K562 (cell line): Measurements from ENCODE around the gene COPA. TPM values are rescaled to one million over a fixed set of nuclear protein-coding genes. Genes with fewer than 3 reads are reported as not detected.

Experiments used
- ASH1L ChIP-seq: fragments of 450-650 bp; IDR thresholded peaks from 2 replicates; pipeline ENCODE4 v1.6.1; 2018; ENCODE audit warnings: borderline replicate concordance, mild to moderate bottlenecking, low read depth; ENCODE audit not compliant: partially characterized antibody
- CBX5 ChIP-seq: IDR thresholded peaks from 2 replicates; pipeline ENCODE4 v1.6.1; 2014; ENCODE audit warnings: low read depth, borderline replicate concordance
- CEBPB ChIP-seq: fragments of 450-650 bp; IDR thresholded peaks from 2 replicates; pipeline ENCODE4 v1.6.1; 2016; ENCODE audit warnings: missing genetic modification characterization, missing compliant biosample characterization
- CTBP1 ChIP-seq: fragments of 450-650 bp; IDR thresholded peaks from 2 replicates; pipeline ENCODE4 v1.6.1; 2016; ENCODE audit warnings: borderline replicate concordance
- FOXA3 ChIP-seq, 2 experiments: fragments of 450-650 bp in 1 of 2; sonication (generic) in 1 of 2; formaldehyde crosslinking; IDR thresholded peaks in 1 of 2; conservative IDR thresholded peaks in 1 of 2; 2 replicates each; pipeline versions ENCODE4 v1.4.0 to v1.8.0; 2020 to 2022; ENCODE audit warnings: mild to moderate bottlenecking in 2 of 2, missing genetic modification reagents in 1 of 2
- HDAC8 ChIP-seq: fragments of 450-650 bp; IDR thresholded peaks from 2 replicates; pipeline ENCODE4 v1.6.1; 2016; ENCODE audit warnings: mild to moderate bottlenecking, missing genetic modification characterization, moderate library complexity, missing compliant biosample characterization
- HMG20B ChIP-seq: fragments of 250-450 bp; sonication (Bioruptor Pico); IDR thresholded peaks from 2 replicates; pipeline ENCODE4 v1.5.0; 2021; ENCODE audit warnings: mild to moderate bottlenecking
- JUN ChIP-seq, 2 experiments: sonication (generic) in 1 of 2; formaldehyde crosslinking in 1 of 2; IDR thresholded peaks; 2 replicates each; pipeline versions ENCODE4 v1.6.1 to v1.8.0; 2012 to 2022; ENCODE audit warnings: borderline replicate concordance in 2 of 2, mild to moderate bottlenecking in 2 of 2, improper control_type of control experiment in 1 of 2, low read depth in 1 of 2, low read length in 1 of 2, missing genetic modification reagents in 1 of 2
- KDM2B ChIP-seq: fragments of 250-450 bp; sonication (Bioruptor Pico); IDR thresholded peaks from 2 replicates; pipeline ENCODE4 v1.8.0; 2021; ENCODE audit warnings: mild to moderate bottlenecking, moderate library complexity
- LCOR ChIP-seq: sonication (generic); formaldehyde crosslinking; IDR thresholded peaks from 2 replicates; pipeline ENCODE4 v1.8.0; 2022; ENCODE audit warnings: mild to moderate bottlenecking, missing genetic modification reagents
- MYC ChIP-seq, 2 experiments: fragments of 250-450 bp in 1 of 2; sonication (Bioruptor Pico) in 1 of 2; IDR thresholded peaks; 2 replicates each; pipeline versions ENCODE4 v1.5.1 to v1.6.1; 2012 to 2021; ENCODE audit warnings: low read depth in 2 of 2, borderline replicate concordance in 1 of 2, improper control_type of control experiment in 1 of 2, low read length in 1 of 2, mild to moderate bottlenecking in 1 of 2, moderate library complexity in 1 of 2
- NFE2 ChIP-seq: IDR thresholded peaks from 2 replicates; pipeline ENCODE4 v1.6.1; 2014; ENCODE audit warnings: antibody characterized with exemption, low read depth
- RCOR1 ChIP-seq, 2 experiments: IDR thresholded peaks; 2 replicates each; pipeline ENCODE4 v1.6.1; 2012; ENCODE audit warnings: low read depth in 2 of 2, low read length in 2 of 2, borderline replicate concordance in 1 of 2, improper control_type of control experiment in 1 of 2
- TCFL5 ChIP-seq: fragments of 250-450 bp; sonication (Bioruptor Pico); conservative IDR thresholded peaks from 2 replicates; pipeline ENCODE4 v1.6.1; 2021; ENCODE audit warnings: mild to moderate bottlenecking, moderate library complexity, matching md5 sums
- ZNF175 ChIP-seq: fragments of 200-800 bp; sonication (Bioruptor generic); IDR thresholded peaks from 2 replicates; pipeline ENCODE4 v1.6.1; 2016; ENCODE audit warnings: low read depth, mild to moderate bottlenecking, missing genetic modification characterization, missing compliant biosample characterization
- polyA plus RNA-seq, 8 experiments: library from polyadenylated mRNA; depleted of rRNA in 4 of 8; stranded (reverse) in 5 of 8; unstranded in 3 of 8; fragments of >200 nt; fragmentation: Nextera tagmentation in 2 of 8; fragmentation: Illumina TruSeq in 1 of 8; extraction: Ambion mirVana in 2 of 8; extraction: Trizol in 1 of 8; gene quantifications; 2 replicates each; pipeline versions ENCODE4 v1.2.1 to v1.2.3, GENCODE V29; 2011 to 2014; ENCODE audit warnings: inconsistent platforms in 1 of 8, missing spikeins in 1 of 8
- total RNA-seq, 7 experiments: library from RNA; depleted of rRNA in 6 of 7; stranded (reverse); fragments of >200 nt in 6 of 7; fragmentation: Illumina TruSeq in 2 of 7; extraction: Trizol in 2 of 7; gene quantifications; 2 replicates each; pipeline versions ENCODE4 v1.2.1 to v1.2.3, GENCODE V29; 2011 to 2021; ENCODE audit warnings: low replicate concordance in 1 of 7
- TF ChIP-seq, protein P1 (sequence below), 3 experiments: IDR thresholded peaks in 2 of 3; conservative IDR thresholded peaks in 1 of 3; 2 replicates each; pipeline ENCODE4 v1.5.1; 2011 to 2012; ENCODE audit warnings: low read length in 3 of 3, mild to moderate bottlenecking in 3 of 3, control low read depth in 2 of 3, improper control_type of control experiment in 1 of 3, inconsistent platforms in 1 of 3, low read depth in 1 of 3, mixed read lengths in 1 of 3, moderate library complexity in 1 of 3; ENCODE audit not compliant: insufficient read depth in 2 of 3
- TF ChIP-seq, protein P2 (sequence below): sonication (generic); formaldehyde crosslinking; IDR thresholded peaks from 2 replicates; pipeline ENCODE4 v1.4.0; 2020; ENCODE audit warnings: mild to moderate bottlenecking, missing genetic modification reagents
- TF ChIP-seq, protein P3 (sequence below): fragments of 150-350 bp; conservative IDR thresholded peaks from 2 replicates; pipeline ENCODE4 v1.6.1; 2014; ENCODE audit warnings: low read length

Gene COPA
- total and polyA plus RNA-seq, 9 of the 15 experiments (the other 6 are each of a cell fraction or from before 2014, with no cell fraction given): 49.8 to 222 (median 110) TPM

DNA sequence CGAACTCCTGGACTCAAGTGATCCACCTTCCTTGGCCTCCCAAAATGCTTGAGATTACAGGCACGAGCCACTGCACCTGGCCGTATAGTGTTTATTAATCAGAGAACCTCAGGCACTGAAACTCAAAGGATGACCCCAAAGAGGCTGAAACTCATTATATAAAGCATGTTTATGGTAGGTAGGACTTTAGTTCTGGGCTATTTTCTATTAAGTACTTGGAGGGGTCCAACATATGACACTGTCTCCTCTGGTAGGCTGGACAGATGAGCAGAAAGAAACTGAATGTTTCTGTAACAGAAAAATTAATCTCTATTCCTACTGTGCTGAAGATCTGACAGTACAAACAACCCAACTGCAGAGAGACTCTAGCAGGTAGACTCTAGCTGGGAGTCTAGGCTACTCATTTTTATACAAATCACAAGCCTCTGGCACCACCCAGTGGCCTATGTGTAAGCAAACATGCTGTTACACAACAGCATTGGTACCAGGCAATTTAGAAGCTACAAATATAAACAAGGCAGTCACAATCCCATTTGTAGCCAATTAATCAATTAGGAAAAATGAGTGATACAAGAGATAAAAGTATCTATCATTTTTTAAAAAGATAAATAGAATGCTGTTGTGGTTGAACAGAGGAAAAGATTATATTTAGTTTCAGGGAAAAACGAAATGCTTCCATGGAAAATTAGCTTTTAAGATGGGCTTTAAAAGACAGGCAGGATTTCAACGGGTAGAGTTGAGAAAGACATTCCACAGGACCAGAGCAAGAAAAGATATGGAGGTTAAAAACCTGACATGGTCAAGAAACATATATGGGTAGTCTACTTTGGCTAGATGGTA, 91.1 kb downstream of the COPA start (continued):
- no peak for TF ChIP-seq CBX5
- TF ChIP-seq HDAC8: no peak
- TF ChIP-seq, protein P1, sequence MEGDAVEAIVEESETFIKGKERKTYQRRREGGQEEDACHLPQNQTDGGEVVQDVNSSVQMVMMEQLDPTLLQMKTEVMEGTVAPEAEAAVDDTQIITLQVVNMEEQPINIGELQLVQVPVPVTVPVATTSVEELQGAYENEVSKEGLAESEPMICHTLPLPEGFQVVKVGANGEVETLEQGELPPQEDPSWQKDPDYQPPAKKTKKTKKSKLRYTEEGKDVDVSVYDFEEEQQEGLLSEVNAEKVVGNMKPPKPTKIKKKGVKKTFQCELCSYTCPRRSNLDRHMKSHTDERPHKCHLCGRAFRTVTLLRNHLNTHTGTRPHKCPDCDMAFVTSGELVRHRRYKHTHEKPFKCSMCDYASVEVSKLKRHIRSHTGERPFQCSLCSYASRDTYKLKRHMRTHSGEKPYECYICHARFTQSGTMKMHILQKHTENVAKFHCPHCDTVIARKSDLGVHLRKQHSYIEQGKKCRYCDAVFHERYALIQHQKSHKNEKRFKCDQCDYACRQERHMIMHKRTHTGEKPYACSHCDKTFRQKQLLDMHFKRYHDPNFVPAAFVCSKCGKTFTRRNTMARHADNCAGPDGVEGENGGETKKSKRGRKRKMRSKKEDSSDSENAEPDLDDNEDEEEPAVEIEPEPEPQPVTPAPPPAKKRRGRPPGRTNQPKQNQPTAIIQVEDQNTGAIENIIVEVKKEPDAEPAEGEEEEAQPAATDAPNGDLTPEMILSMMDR (IDR thresholded peaks at IDR 0.05 in 2 of 3, conservative IDR thresholded peaks at IDR 0.05 in 1 of 3; ENCODE audit: insufficient read depth in 2 of 3, low read depth in 1 of 3, low read length in 3 of 3): peak; percentile 67 to 81 (median 74)
- TF ChIP-seq, protein P2, sequence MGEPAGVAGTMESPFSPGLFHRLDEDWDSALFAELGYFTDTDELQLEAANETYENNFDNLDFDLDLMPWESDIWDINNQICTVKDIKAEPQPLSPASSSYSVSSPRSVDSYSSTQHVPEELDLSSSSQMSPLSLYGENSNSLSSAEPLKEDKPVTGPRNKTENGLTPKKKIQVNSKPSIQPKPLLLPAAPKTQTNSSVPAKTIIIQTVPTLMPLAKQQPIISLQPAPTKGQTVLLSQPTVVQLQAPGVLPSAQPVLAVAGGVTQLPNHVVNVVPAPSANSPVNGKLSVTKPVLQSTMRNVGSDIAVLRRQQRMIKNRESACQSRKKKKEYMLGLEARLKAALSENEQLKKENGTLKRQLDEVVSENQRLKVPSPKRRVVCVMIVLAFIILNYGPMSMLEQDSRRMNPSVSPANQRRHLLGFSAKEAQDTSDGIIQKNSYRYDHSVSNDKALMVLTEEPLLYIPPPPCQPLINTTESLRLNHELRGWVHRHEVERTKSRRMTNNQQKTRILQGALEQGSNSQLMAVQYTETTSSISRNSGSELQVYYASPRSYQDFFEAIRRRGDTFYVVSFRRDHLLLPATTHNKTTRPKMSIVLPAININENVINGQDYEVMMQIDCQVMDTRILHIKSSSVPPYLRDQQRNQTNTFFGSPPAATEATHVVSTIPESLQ (CRISPR knock-in tag): no peak
- TF ChIP-seq FOXA3 (CRISPR knock-in tag; conservative IDR thresholded peaks at IDR 0.05 in 1 of 2, IDR thresholded peaks at IDR 0.05 in 1 of 2): 0 out of 4 replicates have a peak, but pooled peaks of 1 of the 2 experiments have one; percentile 7
- no peak for TF ChIP-seq NFE2
- TF ChIP-seq KDM2B (CRISPR knock-in tag): no peak
- no peak for TF ChIP-seq TCFL5
- TF ChIP-seq CTBP1: no peak
- TF ChIP-seq CEBPB (tag): peak; percentile 94
- TF ChIP-seq ASH1L: no peak
- no peak for TF ChIP-seq ZNF175 (CRISPR knock-in tag)
- TF ChIP-seq MYC (IDR thresholded peaks at IDR 0.05; ENCODE audit: low read depth, low read length): no peak
- TF ChIP-seq MYC (CRISPR knock-in tag; IDR thresholded peaks at IDR 0.05; ENCODE audit: borderline replicate concordance, low read depth): no peak
- no peak for TF ChIP-seq HMG20B (CRISPR knock-in tag)
- no peak for TF ChIP-seq JUN (IDR thresholded peaks at IDR 0.05; ENCODE audit: borderline replicate concordance, low read depth, low read length)
- no peak for TF ChIP-seq JUN (CRISPR knock-in tag; IDR thresholded peaks at IDR 0.05; ENCODE audit: borderline replicate concordance)
- 0 out of 2 replicates have a peak, but pooled peaks have one; percentile 39 for TF ChIP-seq LCOR
- no peak for TF ChIP-seq RCOR1 (IDR thresholded peaks at IDR 0.05; ENCODE audit: borderline replicate concordance in 1 of 2, low read depth in 2 of 2, low read length in 2 of 2)
- TF ChIP-seq, protein P3, sequence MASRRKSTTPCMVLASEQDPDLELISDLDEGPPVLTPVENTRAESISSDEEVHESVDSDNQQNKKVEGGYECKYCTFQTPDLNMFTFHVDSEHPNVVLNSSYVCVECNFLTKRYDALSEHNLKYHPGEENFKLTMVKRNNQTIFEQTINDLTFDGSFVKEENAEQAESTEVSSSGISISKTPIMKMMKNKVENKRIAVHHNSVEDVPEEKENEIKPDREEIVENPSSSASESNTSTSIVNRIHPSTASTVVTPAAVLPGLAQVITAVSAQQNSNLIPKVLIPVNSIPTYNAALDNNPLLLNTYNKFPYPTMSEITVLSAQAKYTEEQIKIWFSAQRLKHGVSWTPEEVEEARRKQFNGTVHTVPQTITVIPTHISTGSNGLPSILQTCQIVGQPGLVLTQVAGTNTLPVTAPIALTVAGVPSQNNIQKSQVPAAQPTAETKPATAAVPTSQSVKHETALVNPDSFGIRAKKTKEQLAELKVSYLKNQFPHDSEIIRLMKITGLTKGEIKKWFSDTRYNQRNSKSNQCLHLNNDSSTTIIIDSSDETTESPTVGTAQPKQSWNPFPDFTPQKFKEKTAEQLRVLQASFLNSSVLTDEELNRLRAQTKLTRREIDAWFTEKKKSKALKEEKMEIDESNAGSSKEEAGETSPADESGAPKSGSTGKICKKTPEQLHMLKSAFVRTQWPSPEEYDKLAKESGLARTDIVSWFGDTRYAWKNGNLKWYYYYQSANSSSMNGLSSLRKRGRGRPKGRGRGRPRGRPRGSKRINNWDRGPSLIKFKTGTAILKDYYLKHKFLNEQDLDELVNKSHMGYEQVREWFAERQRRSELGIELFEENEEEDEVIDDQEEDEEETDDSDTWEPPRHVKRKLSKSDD: no peak
